MCF 10A (cell line): ENCODE results near the gene DEPP1. TPM values are rescaled to one million over a fixed set of nuclear protein-coding genes. Genes with fewer than 3 reads are reported as not detected.

ENCODE experiments used
- BruUV-seq: library from RNA; stranded (reverse); fragments of 400-500 nt; replicated peaks from 2 replicates; lab custom pipeline; 2021; lab: Mats Ljungman, UMichigan
- CTCF ChIA-PET: fragments of 300-600 bp; sonication (Branson Sonifier 250); formaldehyde crosslinking; extraction: SDS; loops from one replicate; lab custom pipeline; 2021; ENCODE audit warnings: antibody characterized with exemption, inconsistent platforms; lab: Yijun Ruan, JAX
- POLR2A ChIA-PET: fragments of 300-600, 350-650 bp; sonication (Branson Sonifier 250); formaldehyde crosslinking; extraction: SDS; loops from one replicate; lab custom pipeline; 2020; ENCODE audit warnings: antibody characterized with exemption, inconsistent platforms; lab: Yijun Ruan, JAX
- DNase-seq: peaks from one replicate; pipeline ENCODE4 v3.0.0-alpha.2; 2018; ENCODE audit not compliant: unreplicated experiment
- H3K27ac Mint-ChIP-seq: one replicate; pipeline ENCODE4 v1.8.0; 2022; ENCODE audit warnings: mild to moderate bottlenecking, low read depth, mixed read lengths; ENCODE audit not compliant: unreplicated experiment
- H3K27me3 Mint-ChIP-seq: one replicate; pipeline ENCODE4 v1.8.0; 2022; ENCODE audit warnings: mixed read lengths; ENCODE audit not compliant: insufficient read depth, unreplicated experiment
- H3K36me3 Mint-ChIP-seq: one replicate; pipeline ENCODE4 v1.8.0; 2022; ENCODE audit warnings: mild to moderate bottlenecking, moderate library complexity, mixed read lengths; ENCODE audit not compliant: insufficient read depth, unreplicated experiment
- H3K4me1 Mint-ChIP-seq: one replicate; pipeline ENCODE4 v1.8.0; 2022; ENCODE audit warnings: mixed read lengths; ENCODE audit not compliant: insufficient read depth, unreplicated experiment
- H3K4me3 Mint-ChIP-seq: one replicate; pipeline ENCODE4 v1.8.0; 2022; ENCODE audit warnings: mild to moderate bottlenecking, moderate library complexity, mixed read lengths; ENCODE audit not compliant: unreplicated experiment
- H3K9me3 Mint-ChIP-seq: one replicate; pipeline ENCODE4 v1.8.0; 2022; ENCODE audit warnings: mixed read lengths; ENCODE audit not compliant: unreplicated experiment
- intact Hi-C: fragments of 100-400 bp; cut with micrococcal nuclease; formaldehyde crosslinking; loops from 2 replicates; pipeline ENCODE4 v1.14.1; 2022
- total RNA-seq: library from RNA; stranded (reverse); gene quantifications from 2 replicates; pipeline ENCODE4 v1.2.3, GENCODE V29; 2022
- TF ChIP-seq, protein P1 (sequence below): fragments of 200-600 bp; IDR thresholded peaks from one replicate; pipeline ENCODE4 v1.8.0; 2022; ENCODE audit warnings: antibody characterized with exemption, mild to moderate bottlenecking; ENCODE audit not compliant: unreplicated experiment

The DEPP1 gene
- total RNA-seq, 1 experiment from 2014 or later: 0.84 TPM

- intact Hi-C loops: loop anchor here (2.0 kb wide), 1 partner anchor 20 kb away; the partner anchor contains the start of gene ZNF22
- peak; percentile 19 for DNase-seq
- BruUV-seq: no TSS peak
- TF ChIP-seq, protein P1, sequence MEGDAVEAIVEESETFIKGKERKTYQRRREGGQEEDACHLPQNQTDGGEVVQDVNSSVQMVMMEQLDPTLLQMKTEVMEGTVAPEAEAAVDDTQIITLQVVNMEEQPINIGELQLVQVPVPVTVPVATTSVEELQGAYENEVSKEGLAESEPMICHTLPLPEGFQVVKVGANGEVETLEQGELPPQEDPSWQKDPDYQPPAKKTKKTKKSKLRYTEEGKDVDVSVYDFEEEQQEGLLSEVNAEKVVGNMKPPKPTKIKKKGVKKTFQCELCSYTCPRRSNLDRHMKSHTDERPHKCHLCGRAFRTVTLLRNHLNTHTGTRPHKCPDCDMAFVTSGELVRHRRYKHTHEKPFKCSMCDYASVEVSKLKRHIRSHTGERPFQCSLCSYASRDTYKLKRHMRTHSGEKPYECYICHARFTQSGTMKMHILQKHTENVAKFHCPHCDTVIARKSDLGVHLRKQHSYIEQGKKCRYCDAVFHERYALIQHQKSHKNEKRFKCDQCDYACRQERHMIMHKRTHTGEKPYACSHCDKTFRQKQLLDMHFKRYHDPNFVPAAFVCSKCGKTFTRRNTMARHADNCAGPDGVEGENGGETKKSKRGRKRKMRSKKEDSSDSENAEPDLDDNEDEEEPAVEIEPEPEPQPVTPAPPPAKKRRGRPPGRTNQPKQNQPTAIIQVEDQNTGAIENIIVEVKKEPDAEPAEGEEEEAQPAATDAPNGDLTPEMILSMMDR: no peak
- ChIA-PET POLR2A (interaction anchor here (0.6 to 1.2 kb wide), 4 partner anchors 15 to 459 kb away, joined by 3 to 5 read pairs (median 4); partner anchors contain the start of gene ZNF22), CTCF (interaction anchor here (0.6 to 4.2 kb wide), 8 partner anchors 13 to 1193 kb away, joined by 3 to 22 read pairs (median 3); no protein-coding TSS in a partner anchor)
- Mint-ChIP-seq H3K9me3 (no peaks in the 10 kb centered on the region), H3K4me3 (peak overlapping the region; percentile 21), H3K27ac (peak overlapping the region; percentile 81), H3K36me3 (peaks cover 6% of the 10 kb centered on the region), H3K4me1 (peaks cover 43% of the 10 kb centered on the region), H3K27me3 (no peaks in the 10 kb centered on the region)
Measured at GRCh38 chr10:44980309-44981171, 1.9 kb upstream of the DEPP1 start.

- intact Hi-C loops: loop anchor here (2.0 kb wide), 1 partner anchor 21 kb away; the partner anchor contains the start of gene ZNF22
- Mint-ChIP-seq H3K27ac (peak overlapping the region; percentile 86), H3K4me3 (peak overlapping the region; percentile 67), H3K9me3 (no peaks in the 10 kb centered on the region), H3K4me1 (peaks cover 43% of the 10 kb centered on the region), H3K27me3 (no peaks in the 10 kb centered on the region), H3K36me3 (peaks cover 6% of the 10 kb centered on the region)
- ChIA-PET CTCF (interaction anchor here (0.6 to 4.2 kb wide), 9 partner anchors 9 to 84 kb away, joined by 3 to 22 read pairs (median 4); no protein-coding TSS in a partner anchor), POLR2A (interaction anchor here (0.5 to 1.9 kb wide), 6 partner anchors 9 to 43 kb away, joined by 3 to 9 read pairs (median 3); partner anchors contain the start of gene RASSF4)
- DNase-seq: peak; percentile 33
- no TSS peak for BruUV-seq
- TF ChIP-seq, protein P1: no peak
Measured at GRCh38 chr10:44979281-44980191, 927 bp upstream of the DEPP1 start.

DNA sequence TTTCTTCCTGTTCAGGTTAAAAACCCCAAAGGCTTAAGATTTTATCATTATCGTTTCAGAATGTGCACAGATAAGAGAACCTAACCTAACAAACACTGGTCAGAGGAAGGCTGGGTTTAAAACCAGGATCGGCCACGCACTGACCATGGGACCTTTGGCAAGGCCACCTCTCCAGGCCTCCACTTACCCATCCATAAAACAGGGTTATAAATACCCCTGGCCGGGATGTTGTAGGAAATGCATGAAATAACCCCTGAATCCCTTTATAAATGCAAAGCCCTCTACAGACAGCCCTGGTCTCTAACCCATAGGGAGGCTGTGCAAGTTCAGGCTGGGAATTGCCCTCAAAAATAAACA is 418 bp downstream of the DEPP1 start:
- TF ChIP-seq, protein P1: no peak
- peaks cover 43% of the 10 kb centered on the region for H3K4me1 Mint-ChIP-seq
- peak overlapping the region; percentile 86 for H3K27ac Mint-ChIP-seq
- H3K9me3 Mint-ChIP-seq: no peaks in the 10 kb centered on the region
- BruUV-seq: TSS peak; percentile 65
- intact Hi-C loops: no loop called here
- DNase-seq: no peak
- no peaks in the 10 kb centered on the region for H3K27me3 Mint-ChIP-seq
- H3K4me3 Mint-ChIP-seq: peak overlapping the region; percentile 67
- ChIA-PET POLR2A (interaction anchor here (0.7 to 1.9 kb wide), 3 partner anchors 11 to 19 kb away, joined by 3 to 9 read pairs (median 6); partner anchors contain the start of gene RASSF4), CTCF (interaction anchor here (0.6 to 4.2 kb wide), 4 partner anchors 10 to 428 kb away, joined by 3 to 22 read pairs (median 4); no protein-coding TSS in a partner anchor)
- peaks cover 17% of the 10 kb centered on the region for H3K36me3 Mint-ChIP-seq
